Muscle of back (tissue), 13 donors: ENCODE data around the gene OR4D6. TPM values are rescaled to one million over a fixed set of nuclear protein-coding genes. Genes with fewer than 3 reads are reported as not detected.
"Not testable (repeated sequence)": the region's sequence is repeated elsewhere in the genome, so short reads cannot be mapped to it uniquely, and the experiment has no call there.

Experiments
- DNase-seq, 3 donors: peaks; one replicate each; pipeline versions ENCODE4 v3.0.0 to v3.0.0-alpha.2; 2013
- long read RNA-seq, 9 donors: transcript quantifications; one replicate each; lab custom pipeline, GENCODE V29; 2026
- polyA plus RNA-seq, 10 donors: library from polyadenylated mRNA; unstranded; fragments of 120-200 nt; gene quantifications; one replicate each; pipeline ENCODE4 v1.2.1, GENCODE V29; 2013; ENCODE audit not compliant: insufficient read length in 10 of 10

Gene OR4D6
- not detected for polyA plus RNA-seq
- long read RNA-seq, donor 1 = 0 reads
- long read RNA-seq, donor 2 = 0 reads
- long read RNA-seq, donor 3 = 0 reads
- long read RNA-seq, donor 4 = 0 reads
- long read RNA-seq, donor 5 = 0 reads
- long read RNA-seq, donor 6 = 0 reads
- long read RNA-seq, donor 7 = 0 reads
- long read RNA-seq, donor 8 = 0 reads
- long read RNA-seq, donor 9 = 0 reads

GRCh38 chr11:59456661-59457060 is at the start of gene OR4D6:
Gene OR4D6, plus strand, starts transcription at chr11:59456961. Its CDS starts 0 bp downstream, at chr11:59456961.
- DNase-seq = no peak

GRCh38 chr11:59413646-59414045 is 43.1 kb upstream of the OR4D6 start:
- DNase-seq = no peak

- DNase-seq = no peak
Observed at GRCh38 chr11:59415111-59415510, 41.6 kb upstream of the OR4D6 start.

- no peak for DNase-seq
Observed at GRCh38 chr11:59416613-59417012, 40.1 kb upstream of the OR4D6 start.

- peak in 2 of 3 donors; percentile 4 to 9 for DNase-seq
Observed at GRCh38 chr11:59417023-59417422, 39.7 kb upstream of the OR4D6 start.

- peak in 2 of 3 donors; percentile 6 to 11 for DNase-seq
Observed at GRCh38 chr11:59418156-59418555, 38.6 kb upstream of the OR4D6 start.

- no peak for DNase-seq
Observed at GRCh38 chr11:59423835-59424234, 32.9 kb upstream of the OR4D6 start.

- DNase-seq = no peak
Observed at GRCh38 chr11:59425131-59425530, 31.6 kb upstream of the OR4D6 start.

GRCh38 chr11:59426361-59427067 is 30.2 kb upstream of the OR4D6 start, which contains the start of gene OR5A2:
Gene OR5A2, minus strand, starts transcription at chr11:59426413. Its CDS starts 3,460 bp downstream, at chr11:59422953.
- DNase-seq = no peak

GRCh38 chr11:59427068-59427382 is 29.7 kb upstream of the OR4D6 start:
- DNase-seq = no peak

GRCh38 chr11:59429924-59430516 is 26.7 kb upstream of the OR4D6 start:
- DNase-seq = peak; percentile 25 to 45 (median 27)

GRCh38 chr11:59436169-59436568 is 20.6 kb upstream of the OR4D6 start, which contains the start of gene OR5A1:
Gene OR5A1, plus strand, starts transcription at chr11:59436469. Its CDS starts 6,700 bp downstream, at chr11:59443169.
- DNase-seq = no peak

GRCh38 chr11:59437770-59438169 is 19.0 kb upstream of the OR4D6 start:
- DNase-seq = no peak

- DNase-seq = not testable (repeated sequence)
Observed at GRCh38 chr11:59445624-59446023, 11.1 kb upstream of the OR4D6 start.

- DNase-seq = no peak
Observed at GRCh38 chr11:59448484-59448883, 8.3 kb upstream of the OR4D6 start.

GRCh38 chr11:59459916-59460315 is 3.2 kb downstream of the OR4D6 start:
- DNase-seq = peak; percentile 13 to 49 (median 31)

- peak; percentile 52 to 78 (median 71) for DNase-seq
Observed at GRCh38 chr11:59463190-59463641, 6.5 kb downstream of the OR4D6 start.

GRCh38 chr11:59473015-59473414 is 16.3 kb downstream of the OR4D6 start, which contains the start of gene OR4D10:
Gene OR4D10, plus strand, starts transcription at chr11:59473315. Its CDS starts 4,115 bp downstream, at chr11:59477430.
- no peak for DNase-seq

- DNase-seq = no peak
Observed at GRCh38 chr11:59475176-59475575, 18.4 kb downstream of the OR4D6 start.

- no peak for DNase-seq
Observed at GRCh38 chr11:59479906-59480305, 23.1 kb downstream of the OR4D6 start.

- no peak for DNase-seq
Observed at GRCh38 chr11:59480359-59480758, 23.6 kb downstream of the OR4D6 start.

- no peak for DNase-seq
Observed at GRCh38 chr11:59501931-59502330, 45.2 kb downstream of the OR4D6 start.

- DNase-seq = no peak
Observed at GRCh38 chr11:59503276-59503675, 46.5 kb downstream of the OR4D6 start, which contains the start of gene OR4D11. Gene OR4D11, plus strand, starts transcription at chr11:59503576. Its CDS starts 0 bp downstream, at chr11:59503576.
